D721Med (cell line): ENCODE measurements around the gene FAH.
"Not testable (repeated sequence)": the region's sequence is repeated elsewhere in the genome, so short reads cannot be mapped to it uniquely, and the experiment has no call there.

Source experiments
- DNase-seq: peaks from one replicate; pipeline ENCODE4 v3.0.0; 2011; ENCODE audit warnings: low spot score; ENCODE audit not compliant: insufficient read length
- FAIRE-seq: peaks from 2 replicates; lab custom pipeline; 2011; peaks lifted over from hg19 to GRCh38; lab: Jason Lieb, UNC
- CTCF ChIP-seq: IDR thresholded peaks from 2 replicates; pipeline ENCODE4 v1.5.1; 2012; ENCODE audit warnings: mild to moderate bottlenecking, control low read depth; ENCODE audit not compliant: insufficient read depth; ENCODE audit errors: missing control alignments

Gene FAH

GRCh38 chr15:80123034-80123433 is 29.8 kb upstream of the FAH start:
- no peak for DNase-seq
- FAIRE-seq, result no peak
- TF ChIP-seq CTCF, result no peak

- not testable (repeated sequence) for FAIRE-seq, DNase-seq
Observed at GRCh38 chr15:80127253-80127652, 25.5 kb upstream of the FAH start.

GRCh38 chr15:80127911-80128310 is 24.9 kb upstream of the FAH start:
- DNase-seq, result no peak
- TF ChIP-seq CTCF, result no peak
- FAIRE-seq, result no peak

GRCh38 chr15:80132382-80132781 is 20.4 kb upstream of the FAH start:
- no peak for TF ChIP-seq CTCF
- FAIRE-seq, result no peak
- DNase-seq, result no peak

GRCh38 chr15:80136854-80137253 is 15.9 kb upstream of the FAH start:
- DNase-seq (no peak), FAIRE-seq (no peak)
- TF ChIP-seq CTCF, result no peak

GRCh38 chr15:80138961-80139360 is 13.8 kb upstream of the FAH start:
- no peak for FAIRE-seq
- DNase-seq, result no peak
- no peak for TF ChIP-seq CTCF

GRCh38 chr15:80140909-80141308 is 11.9 kb upstream of the FAH start:
- no peak for DNase-seq
- no peak for FAIRE-seq
- no peak for TF ChIP-seq CTCF

GRCh38 chr15:80141916-80142598 is 10.7 kb upstream of the FAH start:
- DNase-seq (no peak), FAIRE-seq (no peak)
- no peak for TF ChIP-seq CTCF
